H1 (cell line): ENCODE results near the gene MPP3. TPM values are rescaled to one million over a fixed set of nuclear protein-coding genes. Genes with fewer than 3 reads are reported as not detected.

ENCODE experiments used
- CTCF ChIA-PET: fragments of 300-600 bp; sonication (Branson Sonifier 250); formaldehyde crosslinking; loops from one replicate; lab custom pipeline; 2021; ENCODE audit not compliant: partially characterized antibody; lab: Charles Lee
- POLR2A ChIA-PET: fragments of 300-600 bp; sonication (Branson Sonifier 250); formaldehyde crosslinking; loops from one replicate; lab custom pipeline; 2021; ENCODE audit warnings: inconsistent platforms; ENCODE audit not compliant: partially characterized antibody; lab: Charles Lee
- DNase-seq, 2 experiments: peaks; one replicate each; pipeline versions ENCODE4 v3.0.0 to v3.0.0-alpha.2; 2010 to 2022; ENCODE audit warnings: low spot score in 2 of 2, low read depth in 1 of 2, mixed read lengths in 1 of 2
- FAIRE-seq: peaks from 2 replicates; lab custom pipeline; 2011; peaks lifted over from hg19 to GRCh38; lab: Jason Lieb, UNC
- H2AFZ ChIP-seq: 2 replicates; pipeline ENCODE4 v1.8.1; 2012; ENCODE audit warnings: low read length, inconsistent platforms
- H2AK5ac ChIP-seq: 2 replicates; pipeline ENCODE4 v1.6.1; 2013; ENCODE audit warnings: low read depth, low read length
- H2BK120ac ChIP-seq: replicated peaks from 2 replicates; pipeline ENCODE3; 2013; ENCODE audit warnings: low read depth, low read length, inconsistent platforms
- H2BK12ac ChIP-seq: 2 replicates; pipeline ENCODE4 v1.6.1; 2013; ENCODE audit warnings: low read depth, low read length
- H2BK15ac ChIP-seq: 2 replicates; pipeline ENCODE4 v1.6.1; 2013; ENCODE audit warnings: low read length
- H2BK20ac ChIP-seq: 2 replicates; pipeline ENCODE4 v1.6.1; 2013; ENCODE audit warnings: low read length
- H2BK5ac ChIP-seq: 2 replicates; pipeline ENCODE4 v1.6.1; 2013; ENCODE audit warnings: low read depth, low read length
- H3K14ac ChIP-seq: 2 replicates; pipeline ENCODE4 v1.6.1; 2013; ENCODE audit warnings: inconsistent platforms; ENCODE audit not compliant: insufficient read length
- H3K18ac ChIP-seq: 2 replicates; pipeline ENCODE4 v1.6.1; 2013; ENCODE audit warnings: low read length; ENCODE audit errors: extremely low read depth
- H3K23ac ChIP-seq: 2 replicates; pipeline ENCODE4 v1.6.1; 2013; ENCODE audit warnings: inconsistent platforms; ENCODE audit not compliant: insufficient read length
- H3K23me2 ChIP-seq: 2 replicates; pipeline ENCODE4 v1.6.1; 2013; ENCODE audit warnings: low read depth, low read length
- H3K27ac ChIP-seq: 2 replicates; pipeline ENCODE4 v1.6.1; 2011; ENCODE audit warnings: low read depth, low read length, inconsistent platforms
- H3K27me3 ChIP-seq, 4 experiments: replicated peaks in 1 of 4; 1 replicate in 1 of 4; 2 replicates in 3 of 4; pipeline versions ENCODE4 v1.6.1 to v1.8.1; 2011 to 2013; ENCODE audit warnings: low read length in 3 of 4, mild to moderate bottlenecking in 3 of 4, inconsistent platforms in 2 of 4, mixed read lengths in 2 of 4, moderate library complexity in 1 of 4; ENCODE audit not compliant: control insufficient read depth in 3 of 4, insufficient read depth in 3 of 4; ENCODE audit errors: extremely low read depth in 1 of 4
- H3K36me3 ChIP-seq, 4 experiments: 2 replicates each; pipeline versions ENCODE4 v1.6.1 to v1.8.1; 2011 to 2013; ENCODE audit warnings: mild to moderate bottlenecking in 4 of 4, low read length in 3 of 4, moderate library complexity in 2 of 4, control low read depth in 1 of 4, inconsistent platforms in 1 of 4; ENCODE audit not compliant: insufficient read depth in 4 of 4, control insufficient read depth in 2 of 4
- H3K4ac ChIP-seq: replicated peaks from 2 replicates; pipeline ENCODE3; 2013; ENCODE audit warnings: low read length, low read depth, mixed read lengths, inconsistent platforms; ENCODE audit not compliant: insufficient read length
- H3K4me1 ChIP-seq, 4 experiments: replicated peaks in 1 of 4; 1 replicate in 1 of 4; 2 replicates in 3 of 4; pipeline versions ENCODE4 v1.6.1 to v1.8.1; 2011 to 2013; ENCODE audit warnings: low read length in 3 of 4, inconsistent platforms in 2 of 4, mixed read lengths in 1 of 4; ENCODE audit not compliant: insufficient read depth in 4 of 4, control insufficient read depth in 3 of 4
- H3K4me2 ChIP-seq, 2 experiments: 2 replicates each; pipeline versions ENCODE4 v1.6.1 to v1.8.1; 2011 to 2013; ENCODE audit warnings: low read depth in 2 of 2, low read length in 2 of 2, control low read depth in 1 of 2, inconsistent platforms in 1 of 2, mild to moderate bottlenecking in 1 of 2; ENCODE audit not compliant: insufficient read depth in 1 of 2
- H3K4me3 ChIP-seq, 4 experiments: fragments of 200-600, 300-600 bp in 1 of 4; sonication (generic), shearing (Covaris generic), sonication (Bioruptor Twin) in 1 of 4; 2 replicates each; pipeline versions ENCODE4 v1.5.1 to v1.8.1; 2011 to 2016; ENCODE audit warnings: low read length in 4 of 4, low read depth in 3 of 4, control low read depth in 2 of 4, inconsistent platforms in 2 of 4, mild to moderate bottlenecking in 2 of 4, mixed read lengths in 1 of 4, moderate library complexity in 1 of 4; ENCODE audit not compliant: insufficient read depth in 2 of 4; ENCODE audit errors: extremely low read depth in 1 of 4
- H3K56ac ChIP-seq: replicated peaks from 2 replicates; pipeline ENCODE3; 2013; ENCODE audit warnings: low read depth, mild to moderate bottlenecking, mixed read lengths, low read length, inconsistent platforms; ENCODE audit not compliant: insufficient read length
- H3K79me1 ChIP-seq: 2 replicates; pipeline ENCODE4 v1.6.1; 2013; ENCODE audit warnings: low read depth, low read length, control low read depth
- H3K79me2 ChIP-seq, 2 experiments: 2 replicates each; pipeline versions ENCODE4 v1.6.1 to v1.8.1; 2012 to 2013; ENCODE audit warnings: low read length in 2 of 2, mild to moderate bottlenecking in 2 of 2, inconsistent platforms in 1 of 2; ENCODE audit not compliant: insufficient read depth in 2 of 2, control insufficient read depth in 1 of 2
- H3K9ac ChIP-seq, 4 experiments: replicated peaks in 1 of 4; 1 replicate in 1 of 4; 2 replicates in 3 of 4; pipeline versions ENCODE4 v1.6.1 to v1.8.1; 2011 to 2013; ENCODE audit warnings: low read depth in 3 of 4, low read length in 3 of 4, control low read depth in 2 of 4, mild to moderate bottlenecking in 2 of 4, moderate library complexity in 2 of 4, inconsistent platforms in 1 of 4; ENCODE audit errors: extremely low read depth in 1 of 4
- H3K9me3 ChIP-seq, 2 experiments: 2 replicates each; pipeline versions ENCODE4 v1.6.1 to v1.8.1; 2012 to 2013; ENCODE audit warnings: mild to moderate bottlenecking in 2 of 2, moderate library complexity in 2 of 2, control low read depth in 1 of 2, inconsistent platforms in 1 of 2, low read depth in 1 of 2, low read length in 1 of 2, mixed read lengths in 1 of 2; ENCODE audit not compliant: insufficient read depth in 2 of 2
- H4K20me1 ChIP-seq, 2 experiments: replicated peaks in 1 of 2; 2 replicates each; pipeline versions ENCODE3 to v1.8.1; 2011 to 2013; ENCODE audit warnings: inconsistent platforms in 2 of 2, low read length in 2 of 2, mild to moderate bottlenecking in 1 of 2; ENCODE audit not compliant: insufficient read depth in 2 of 2, control insufficient read depth in 1 of 2
- H4K5ac ChIP-seq: 2 replicates; pipeline ENCODE4 v1.6.1; 2013; ENCODE audit warnings: low read length, low read depth, mixed read lengths, inconsistent platforms; ENCODE audit not compliant: insufficient read length
- H4K8ac ChIP-seq: 2 replicates; pipeline ENCODE4 v1.8.0; 2013; ENCODE audit warnings: mild to moderate bottlenecking, moderate library complexity, low read length, inconsistent platforms; ENCODE audit not compliant: insufficient read depth; ENCODE audit errors: extremely low read depth
- H4K91ac ChIP-seq: replicated peaks from 2 replicates; pipeline ENCODE3; 2013; ENCODE audit warnings: low read length, mixed read lengths, inconsistent platforms; ENCODE audit not compliant: insufficient read length
- CTCF ChIP-seq, 3 experiments: IDR thresholded peaks; 1 replicate in 2 of 3; 2 replicates in 1 of 3; pipeline versions ENCODE4 v1.5.1 to v1.6.1; 2011; ENCODE audit warnings: low read length in 3 of 3, mild to moderate bottlenecking in 3 of 3, inconsistent platforms in 2 of 3, low read depth in 1 of 3, moderate library complexity in 1 of 3; ENCODE audit not compliant: insufficient read depth in 1 of 3; ENCODE audit errors: control extremely low read depth in 1 of 3
- EGR1 ChIP-seq: IDR thresholded peaks from 2 replicates; pipeline ENCODE4 v1.6.1; 2011; ENCODE audit warnings: low read depth, low read length, borderline replicate concordance
- EP300 ChIP-seq, 2 experiments: IDR thresholded peaks; 1 replicate in 1 of 2; 2 replicates in 1 of 2; pipeline ENCODE4 v1.6.1; 2011 to 2012; ENCODE audit warnings: low read depth in 2 of 2, low read length in 2 of 2, mild to moderate bottlenecking in 2 of 2, borderline replicate concordance in 1 of 2, inconsistent platforms in 1 of 2, moderate library complexity in 1 of 2
- TBP ChIP-seq: IDR thresholded peaks from 2 replicates; pipeline ENCODE4 v1.6.1; 2011; ENCODE audit warnings: low read depth, low read length, improper control_type of control experiment
- TEAD4 ChIP-seq: IDR thresholded peaks from 2 replicates; pipeline ENCODE4 v1.6.1; 2012; ENCODE audit warnings: low read depth, low read length, inconsistent platforms, mixed read lengths
- WGBS, 2 experiments: shearing (Covaris generic) in 1 of 2; methylation state at CpG; one replicate each; pipeline versions ENCODE4 v1.1.6 to v1.1.7; 2013 to 2015; ENCODE audit warnings: low lambda C conversion rate in 2 of 2, mixed read lengths in 2 of 2, inconsistent platforms in 1 of 2, low coverage in 1 of 2, missing lambda C conversion rate in 1 of 2; ENCODE audit not compliant: insufficient replicate concordance in 2 of 2, insufficient coverage in 1 of 2, insufficient read length in 1 of 2; ENCODE audit errors: extremely low coverage in 1 of 2, missing lambda C conversion rate in 1 of 2; 5-methylcytosine and 5-hydroxymethylcytosine counted together
- polyA plus RNA-seq, 7 experiments: library from polyadenylated mRNA; depleted of rRNA in 3 of 7; stranded (reverse) in 5 of 7; unstranded in 2 of 7; fragments of >200 nt in 5 of 7; fragments of 200-250 nt in 2 of 7; gene quantifications; 1 replicate in 5 of 7; 2 replicates in 1 of 7; 4 replicates in 1 of 7; pipeline versions ENCODE4 v1.2.1 to v1.2.3, GENCODE V29; 2011 to 2013; ENCODE audit warnings: missing spikeins in 2 of 7, mixed read lengths in 2 of 7
- total RNA-seq: library from RNA; stranded (reverse); fragmentation: NEBNext Ultra II Directional; extraction: Animal tissue kit (Norgen Biotek cat#: 25700); gene quantifications from 2 replicates; pipeline ENCODE4 v1.2.1, GENCODE V29; 2021

Gene MPP3
- total and polyA plus RNA-seq, 2 of the 8 experiments (the other 6 are each of a cell fraction or from before 2014, with no cell fraction given), result 3.1 to 6.1 TPM

GRCh38 chr17:43849116-43849515 is 16.2 kb upstream of the MPP3 start:
- no peak for FAIRE-seq
- peaks cover 0 to 5% (median 1%) of the 10 kb centered on the region in 4 experiments; a peak in 2 of 7 replicates for H3K4me1 ChIP-seq
- no peak overlapping the region for H3K23ac ChIP-seq

More at GRCh38 chr17:43849116-43849515, 16.2 kb upstream of the MPP3 start:
- H3K9ac ChIP-seq, result no peak overlapping the region
- no peak overlapping the region for H2BK15ac ChIP-seq
- H3K56ac ChIP-seq, result no peak overlapping the region
- CTCF ChIA-PET, result interaction anchor here (0.7 to 1.7 kb wide), 7 partner anchors 8 to 149 kb away, joined by 3 to 6 read pairs (median 3); no protein-coding TSS in a partner anchor
- H3K27me3 ChIP-seq, result peaks cover 0 to 3% (median 0%) of the 10 kb centered on the region in 4 experiments; a peak in 2 of 7 replicates
- no peak overlapping the region for H3K14ac ChIP-seq
- no peaks in the 10 kb centered on the region for H3K9me3 ChIP-seq
- H4K5ac ChIP-seq, result no peak overlapping the region
- H2BK120ac ChIP-seq, result no peak overlapping the region
- H3K36me3 ChIP-seq, result no peaks in the 10 kb centered on the region
- H2AK5ac ChIP-seq, result no peak overlapping the region
- DNase-seq, result no peak
- no peaks in the 10 kb centered on the region for H3K79me1 ChIP-seq
- H3K4me2 ChIP-seq, result no peak overlapping the region
- no peak overlapping the region for H4K91ac ChIP-seq
- no peak overlapping the region for H2AFZ ChIP-seq
- 88% methylated on average over 8 of the region's 8 CpGs; no CpG with 5 or more reads in 1 of the 2 experiments for WGBS, 2 experiments
- POLR2A ChIA-PET, result no interaction called here
- no peak overlapping the region for H3K4me3 ChIP-seq
- H2BK5ac ChIP-seq, result no peak overlapping the region
- no peaks in the 10 kb centered on the region for H3K79me2 ChIP-seq
- H4K20me1 ChIP-seq, result no peaks in the 10 kb centered on the region
- no peak overlapping the region for H2BK12ac ChIP-seq
- no peak overlapping the region for H2BK20ac ChIP-seq
- no peak overlapping the region for H4K8ac ChIP-seq
- H3K18ac ChIP-seq, result no peak overlapping the region
- H3K4ac ChIP-seq, result no peak overlapping the region
- no peak overlapping the region for H3K27ac ChIP-seq
- TF ChIP-seq EGR1 (no peak), CTCF (IDR thresholded peaks at IDR 0.05; ENCODE audit: control extremely low read depth in 1 of 3, insufficient read depth in 1 of 3, low read depth in 1 of 3, low read length in 3 of 3) (no peak), EP300 (IDR thresholded peaks at IDR 0.05; ENCODE audit: borderline replicate concordance in 1 of 2, low read depth in 2 of 2, low read length in 2 of 2) (no peak), TBP (no peak), TEAD4 (no peak)
- H3K23me2 ChIP-seq, result no peaks in the 10 kb centered on the region
